Skeletal muscle satellite cell (primary cell): ENCODE measurements around the gene GRIK2.
"Not testable (repeated sequence)": the region's sequence is repeated elsewhere in the genome, so short reads cannot be mapped to it uniquely, and the experiment has no call there.

Source experiments
- H3K27me3 ChIP-seq: 2 replicates; pipeline ENCODE4 v1.7.0; 2013; ENCODE audit warnings: low read length; ENCODE audit not compliant: control insufficient read depth, insufficient read depth
- H3K36me3 ChIP-seq: 2 replicates; pipeline ENCODE4 v1.7.0; 2013; ENCODE audit warnings: mild to moderate bottlenecking, control low read depth, low read length; ENCODE audit not compliant: insufficient read depth
- H3K4me1 ChIP-seq: 2 replicates; pipeline ENCODE4 v1.7.0; 2013; ENCODE audit warnings: low read length; ENCODE audit not compliant: control insufficient read depth, insufficient read depth
- H3K4me2 ChIP-seq: 2 replicates; pipeline ENCODE4 v1.7.0; 2013; ENCODE audit warnings: mild to moderate bottlenecking, low read length
- H3K4me3 ChIP-seq: 2 replicates; pipeline ENCODE4 v1.7.0; 2013; ENCODE audit warnings: low read length
- H3K9ac ChIP-seq: 2 replicates; pipeline ENCODE4 v1.7.0; 2013; ENCODE audit warnings: mild to moderate bottlenecking, low read depth, low read length, moderate library complexity
- H3K9me3 ChIP-seq: replicated peaks from 2 replicates; pipeline ENCODE4 v1.7.0; 2013; ENCODE audit warnings: mild to moderate bottlenecking, control low read depth, low read length

The GRIK2 gene

DNA sequence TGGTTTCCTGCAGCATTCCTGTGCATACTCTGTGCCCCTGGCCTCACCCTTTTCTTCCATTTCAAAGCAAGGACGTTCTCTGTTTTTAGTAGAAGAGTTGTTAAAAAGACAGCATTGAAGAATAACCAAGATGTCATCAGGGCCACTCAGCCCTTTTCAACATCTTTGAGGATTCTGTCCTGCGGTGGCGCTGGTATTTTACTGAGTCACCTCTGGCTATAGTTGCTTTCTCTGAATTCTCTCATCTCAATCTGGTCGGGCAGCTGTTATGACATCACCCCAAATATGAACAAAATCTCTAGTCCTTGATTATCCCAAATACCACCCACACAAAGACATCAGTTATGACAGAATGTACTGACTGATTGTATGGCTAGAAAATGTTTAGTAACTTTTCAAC is 204.2 kb downstream of the GRIK2 start:
- no peaks in the 10 kb centered on the region for H3K36me3 ChIP-seq
- no peak overlapping the region for H3K4me2 ChIP-seq
- H3K9me3 ChIP-seq, result no peaks in the 10 kb centered on the region
- no peak overlapping the region for H3K4me3 ChIP-seq
- peak overlapping the region; percentile 15 for H3K9ac ChIP-seq
- peaks cover 10% of the 10 kb centered on the region for H3K4me1 ChIP-seq
- no peaks in the 10 kb centered on the region for H3K27me3 ChIP-seq

DNA sequence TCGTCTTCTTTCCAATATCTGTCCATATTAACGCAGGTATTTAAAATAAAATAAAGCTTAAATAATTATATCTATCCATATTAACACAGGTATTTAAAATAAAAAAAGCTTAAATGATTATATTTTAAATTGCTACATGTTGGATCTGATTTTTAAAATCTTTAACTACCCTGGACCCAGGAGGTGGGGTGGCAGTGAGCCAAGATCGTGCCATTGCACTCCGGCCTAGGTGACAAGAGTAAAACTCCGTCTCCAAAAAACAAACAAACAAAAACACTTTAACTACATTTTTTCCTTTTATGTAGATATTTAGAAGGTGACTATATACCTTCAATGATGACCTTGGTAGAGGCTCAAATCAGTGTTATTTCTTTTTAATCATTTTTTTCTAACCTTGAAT is 211.9 kb downstream of the GRIK2 start:
- H3K9me3 ChIP-seq, result no peaks in the 10 kb centered on the region
- H3K27me3 ChIP-seq, result no peaks in the 10 kb centered on the region
- no peaks in the 10 kb centered on the region for H3K36me3 ChIP-seq
- no peak overlapping the region for H3K4me3 ChIP-seq
- no peak overlapping the region for H3K9ac ChIP-seq
- H3K4me1 ChIP-seq, result no peaks in the 10 kb centered on the region
- no peak overlapping the region for H3K4me2 ChIP-seq

DNA sequence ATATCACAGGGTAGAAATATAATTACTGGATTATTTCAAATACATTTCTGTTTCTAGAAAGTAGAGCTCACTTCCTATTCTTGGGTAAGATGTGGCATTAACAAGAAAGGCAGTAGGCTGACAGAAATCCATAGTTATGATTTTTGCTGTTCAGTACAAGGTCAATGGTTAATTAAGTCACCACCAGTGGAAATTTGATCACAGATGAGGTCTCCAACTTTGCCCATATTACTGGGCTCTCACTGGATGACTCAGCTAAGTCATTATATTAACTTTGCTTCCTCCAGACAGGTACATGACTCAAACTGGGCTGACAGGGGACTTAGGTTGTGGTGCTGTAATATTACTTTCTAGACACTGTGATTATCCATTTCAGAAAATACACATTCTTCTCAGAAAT is 212.4 kb downstream of the GRIK2 start:
- Histone ChIP-seq H3K36me3 (no peaks in the 10 kb centered on the region), H3K4me3 (no peak overlapping the region), H3K9me3 (no peaks in the 10 kb centered on the region), H3K27me3 (no peaks in the 10 kb centered on the region), H3K4me2 (no peak overlapping the region), H3K4me1 (no peaks in the 10 kb centered on the region), H3K9ac (no peak overlapping the region)

DNA sequence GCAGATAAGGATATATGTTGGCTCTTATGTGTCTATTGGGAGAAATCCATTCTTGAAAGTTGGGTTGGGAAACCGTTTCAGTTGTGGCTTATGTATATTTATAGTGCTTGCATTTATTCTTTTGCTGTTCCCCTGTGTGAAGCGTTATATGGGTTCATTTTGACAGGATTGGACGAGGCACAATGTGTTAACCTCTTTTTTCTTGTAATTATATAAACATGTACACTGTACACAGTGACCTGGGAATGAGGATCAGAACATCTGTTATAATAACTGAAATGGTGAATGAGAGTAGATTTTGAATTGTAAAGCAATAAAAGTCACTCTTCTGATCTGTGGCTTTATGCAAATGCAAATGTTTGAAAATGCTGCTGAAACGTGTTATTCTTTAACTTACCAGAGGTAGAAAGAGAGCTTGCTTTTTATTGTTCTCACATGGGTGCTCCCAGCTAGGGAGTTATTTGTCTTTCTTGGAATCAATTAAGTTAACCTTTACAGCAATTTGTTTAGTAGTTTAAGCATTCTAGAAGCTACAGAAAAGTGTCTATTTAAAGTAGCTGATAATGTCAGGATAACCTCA is 213.7 kb downstream of the GRIK2 start:
- H3K4me2 ChIP-seq, result no peak overlapping the region
- H3K4me3 ChIP-seq, result no peak overlapping the region
- no peak overlapping the region for H3K9ac ChIP-seq
- no peaks in the 10 kb centered on the region for H3K27me3 ChIP-seq
- no peaks in the 10 kb centered on the region for H3K4me1 ChIP-seq
- H3K9me3 ChIP-seq, result no peaks in the 10 kb centered on the region
- no peaks in the 10 kb centered on the region for H3K36me3 ChIP-seq

DNA sequence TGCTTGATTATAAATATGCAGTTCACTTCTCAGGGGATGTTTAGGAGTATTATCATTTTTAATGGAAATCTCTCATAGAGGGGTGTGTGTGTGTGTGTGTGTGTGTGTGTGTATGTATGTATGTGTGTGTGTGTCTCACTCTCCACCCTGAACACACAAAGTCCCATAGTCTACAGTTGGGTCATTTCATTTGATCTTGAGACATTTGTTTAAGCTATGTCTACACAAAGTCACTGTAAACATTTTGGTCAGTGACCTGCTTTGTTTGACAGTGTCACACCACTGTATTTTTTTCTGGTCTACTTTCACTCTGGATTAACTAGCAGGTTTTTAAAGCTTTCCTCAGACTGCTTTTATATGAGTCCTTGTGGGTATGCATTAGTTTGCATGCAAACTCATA is 215.2 kb downstream of the GRIK2 start:
- Histone ChIP-seq H3K36me3 (no peaks in the 10 kb centered on the region), H3K9me3 (no peaks in the 10 kb centered on the region), H3K4me1 (no peaks in the 10 kb centered on the region), H3K4me2 (no peak overlapping the region), H3K9ac (no peak overlapping the region), H3K4me3 (no peak overlapping the region), H3K27me3 (no peaks in the 10 kb centered on the region)

DNA sequence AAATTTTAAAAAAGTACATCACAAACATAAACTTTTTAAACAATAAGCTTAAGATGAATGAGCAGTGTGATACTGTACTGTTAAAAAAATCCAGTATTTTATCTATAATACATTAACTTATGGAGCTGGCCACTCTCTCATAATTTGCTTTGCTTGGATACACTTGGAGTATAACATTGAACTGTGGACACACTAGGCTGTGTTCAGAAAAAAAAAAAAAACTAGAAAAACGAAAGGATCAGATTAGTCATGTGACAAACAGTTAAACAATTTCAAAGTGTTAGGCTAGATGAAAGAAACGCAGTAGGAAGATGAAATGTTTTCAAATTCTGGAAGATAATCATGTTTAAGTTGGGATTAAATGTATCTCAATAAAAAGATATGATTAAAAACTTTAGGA is 220.0 kb downstream of the GRIK2 start:
- Histone ChIP-seq H3K4me1 (peaks cover 5% of the 10 kb centered on the region), H3K4me3 (no peak overlapping the region)

DNA sequence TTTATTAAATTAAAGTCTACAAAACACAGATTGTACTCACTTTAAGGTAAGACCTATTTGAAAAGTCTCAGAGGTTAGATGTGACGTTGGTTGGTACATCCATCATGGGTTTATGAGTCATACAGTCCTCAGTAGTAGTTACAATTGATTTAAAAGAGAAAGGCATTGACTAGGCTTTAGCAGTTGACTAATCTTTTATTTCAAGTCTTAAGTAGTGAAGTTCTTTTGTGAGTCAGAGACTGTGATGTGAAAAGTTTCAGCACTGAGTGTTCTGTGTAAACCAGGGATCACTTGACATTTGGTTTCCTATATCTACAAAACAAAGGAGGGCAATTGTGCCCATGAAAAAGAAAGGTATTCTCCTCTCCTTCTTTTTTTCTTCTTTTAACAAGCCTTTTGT is 221.3 kb downstream of the GRIK2 start:
- H3K9ac ChIP-seq, result no peak overlapping the region
- peaks cover 5% of the 10 kb centered on the region for H3K4me1 ChIP-seq
- no peaks in the 10 kb centered on the region for H3K27me3 ChIP-seq
- no peak overlapping the region for H3K4me3 ChIP-seq
- no peak overlapping the region for H3K4me2 ChIP-seq
- no peaks in the 10 kb centered on the region for H3K36me3 ChIP-seq
- H3K9me3 ChIP-seq, result no peaks in the 10 kb centered on the region

More for the DNA sequence above, 220.0 kb downstream of the GRIK2 start:
- Histone ChIP-seq H3K36me3 (no peaks in the 10 kb centered on the region), H3K4me2 (no peak overlapping the region), H3K9ac (no peak overlapping the region), H3K27me3 (no peaks in the 10 kb centered on the region), H3K9me3 (no peaks in the 10 kb centered on the region)

DNA sequence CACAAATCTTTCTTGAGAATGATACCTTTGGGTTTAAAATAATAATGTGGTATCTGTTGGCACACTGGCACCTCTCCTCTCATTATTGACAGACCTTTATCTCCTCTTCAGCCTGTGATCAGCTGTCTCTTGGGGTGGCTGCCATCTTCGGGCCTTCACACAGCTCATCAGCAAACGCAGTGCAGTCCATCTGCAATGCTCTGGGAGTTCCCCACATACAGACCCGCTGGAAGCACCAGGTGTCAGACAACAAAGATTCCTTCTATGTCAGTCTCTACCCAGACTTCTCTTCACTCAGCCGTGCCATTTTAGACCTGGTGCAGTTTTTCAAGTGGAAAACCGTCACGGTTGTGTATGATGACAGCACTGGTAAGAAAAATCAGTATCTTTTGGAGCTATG is 232.8 kb downstream of the GRIK2 start:
- no peaks in the 10 kb centered on the region for H3K4me1 ChIP-seq
- H3K27me3 ChIP-seq, result no peaks in the 10 kb centered on the region
- H3K4me3 ChIP-seq, result no peak overlapping the region
- no peaks in the 10 kb centered on the region for H3K9me3 ChIP-seq
- no peak overlapping the region for H3K4me2 ChIP-seq
- no peak overlapping the region for H3K9ac ChIP-seq
- H3K36me3 ChIP-seq, result no peaks in the 10 kb centered on the region

DNA sequence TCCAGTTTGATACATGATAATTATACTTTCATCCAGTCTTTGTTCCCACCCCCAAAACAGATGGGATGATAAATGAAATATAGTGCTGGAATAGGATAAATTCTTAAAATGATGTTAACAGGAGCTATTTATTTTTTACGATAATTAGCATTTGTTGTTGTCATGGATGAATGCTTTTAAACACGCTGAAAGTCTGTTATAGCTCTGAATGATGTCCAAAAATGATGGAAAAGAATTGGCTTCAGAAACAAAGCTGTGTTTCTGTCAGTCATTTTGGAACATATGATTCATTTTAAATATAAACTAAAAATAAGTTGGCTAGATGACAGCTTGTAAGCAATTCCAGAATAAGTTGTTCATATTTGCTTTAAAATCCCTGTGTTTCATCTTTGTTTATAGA is 237.4 kb downstream of the GRIK2 start:
- H3K4me2 ChIP-seq, result no peak overlapping the region
- H3K9ac ChIP-seq, result no peak overlapping the region
- H3K9me3 ChIP-seq, result no peaks in the 10 kb centered on the region
- H3K36me3 ChIP-seq, result no peaks in the 10 kb centered on the region
- H3K4me3 ChIP-seq, result no peak overlapping the region
- no peaks in the 10 kb centered on the region for H3K4me1 ChIP-seq
- no peaks in the 10 kb centered on the region for H3K27me3 ChIP-seq

DNA sequence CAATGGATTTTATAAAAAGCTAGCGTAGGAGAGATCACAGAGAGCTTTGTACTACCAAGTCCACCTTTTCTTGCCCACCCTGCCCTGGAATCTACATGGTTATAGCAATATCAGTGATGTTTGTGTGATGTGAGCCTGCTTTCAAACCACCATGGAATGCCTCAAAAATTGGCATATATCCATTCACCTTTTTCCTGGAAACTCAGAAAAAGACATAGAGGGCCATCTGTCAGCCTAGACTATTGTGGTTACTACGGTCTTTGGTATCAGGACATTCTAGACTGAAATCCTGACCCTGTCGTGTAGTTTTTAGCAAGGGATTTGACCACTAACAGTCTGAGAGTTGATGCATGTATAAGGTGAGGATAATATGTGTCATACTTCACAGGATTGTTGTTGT is 239.6 kb downstream of the GRIK2 start:
- Histone ChIP-seq H3K36me3 (no peaks in the 10 kb centered on the region), H3K4me3 (no peak overlapping the region), H3K4me2 (no peak overlapping the region), H3K27me3 (no peaks in the 10 kb centered on the region), H3K4me1 (no peaks in the 10 kb centered on the region), H3K9ac (no peak overlapping the region), H3K9me3 (no peaks in the 10 kb centered on the region)

DNA sequence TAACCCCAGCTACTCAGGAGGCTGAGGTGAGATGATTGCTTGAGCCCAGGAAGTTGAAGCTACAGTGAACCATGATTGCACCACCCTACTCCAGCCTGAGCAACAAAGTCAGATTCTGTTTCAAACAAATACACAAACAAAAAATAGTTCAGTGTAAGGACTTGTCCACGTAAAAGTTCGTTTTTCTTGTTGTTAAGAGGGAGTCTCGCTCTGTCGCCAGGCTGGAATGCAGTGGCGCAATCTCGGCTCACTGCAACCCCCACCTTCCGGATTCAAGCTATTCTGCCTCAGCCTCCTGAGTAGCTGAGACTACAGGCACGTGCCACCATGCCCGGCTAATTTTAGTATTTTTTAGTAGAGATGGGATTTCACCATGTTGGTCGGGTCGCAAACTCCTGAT is 245.4 kb downstream of the GRIK2 start:
- H3K9ac ChIP-seq, H3K27me3 ChIP-seq, H3K4me2 ChIP-seq, H3K36me3 ChIP-seq, H3K9me3 ChIP-seq, H3K4me3 ChIP-seq, H3K4me1 ChIP-seq: not testable (repeated sequence)

DNA sequence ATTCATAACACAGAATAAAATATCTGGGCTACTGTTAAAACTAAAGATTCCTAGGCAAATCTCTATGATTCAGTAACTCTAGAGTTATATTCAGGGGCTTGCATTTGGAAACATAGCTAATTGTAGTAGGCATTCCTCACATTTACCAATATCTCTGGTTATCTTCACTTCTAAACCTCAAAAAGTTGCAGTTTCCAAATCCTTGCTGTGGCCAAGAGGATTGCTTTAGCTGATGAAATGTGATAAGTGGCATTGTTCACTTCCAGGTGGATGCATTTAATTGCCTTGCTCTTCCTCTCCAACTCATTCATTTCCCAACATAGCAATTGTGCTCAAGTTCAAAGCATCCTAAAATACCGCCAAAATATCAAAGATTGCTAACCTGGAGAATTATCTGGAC is 246.6 kb downstream of the GRIK2 start:
- Histone ChIP-seq H3K4me1 (no peaks in the 10 kb centered on the region), H3K36me3 (no peaks in the 10 kb centered on the region), H3K27me3 (no peaks in the 10 kb centered on the region), H3K9me3 (no peaks in the 10 kb centered on the region), H3K9ac (no peak overlapping the region), H3K4me3 (no peak overlapping the region), H3K4me2 (no peak overlapping the region)
